Natural killer cell treated with Interleukin-12 subunit alpha and Interleukin-12 subunit beta and Interleukin-15 and Interleukin-18, amount 100 ng/mL, for 72 hours (primary cell): ENCODE results near the gene RELL2. TPM values are rescaled to one million over a fixed set of nuclear protein-coding genes. Genes with fewer than 3 reads are reported as not detected.

Source experiments
- ATAC-seq, 2 donors: fragments of 150-1000 bp; cut with Tn5 transposase in 1 of 2; sonication (Bioruptor Pico), chemical (Tn5 transposase) in 1 of 2; 2 replicates each; pipeline ENCODE4 v1.10.0; 2021
- DNase-seq: peaks from one replicate; pipeline ENCODE4 v3.0.0; 2022; ENCODE audit warnings: low spot score
- H3K27ac Mint-ChIP-seq, 2 donors: 1 replicate in 1 of 2; 2 replicates in 1 of 2; pipeline ENCODE4 v1.8.0; 2022; ENCODE audit warnings: mixed read lengths in 2 of 2, mild to moderate bottlenecking in 1 of 2, moderate library complexity in 1 of 2
- H3K27me3 Mint-ChIP-seq, 2 donors: 1 replicate in 1 of 2; 2 replicates in 1 of 2; pipeline ENCODE4 v1.8.0; 2022; ENCODE audit warnings: mixed read lengths in 2 of 2
- H3K36me3 Mint-ChIP-seq: one replicate; pipeline ENCODE4 v1.8.0; 2022; ENCODE audit warnings: mixed read lengths
- H3K4me1 Mint-ChIP-seq, 2 donors: 1 replicate in 1 of 2; 2 replicates in 1 of 2; pipeline ENCODE4 v1.8.0; 2022; ENCODE audit warnings: low read depth in 2 of 2, mixed read lengths in 2 of 2, mild to moderate bottlenecking in 1 of 2
- H3K4me3 Mint-ChIP-seq: one replicate; pipeline ENCODE4 v1.8.0; 2022; ENCODE audit warnings: mixed read lengths
- H3K9me3 Mint-ChIP-seq: 2 replicates; pipeline ENCODE4 v1.8.0; 2022; ENCODE audit warnings: mixed read lengths
- total RNA-seq, 2 donors: library from RNA; stranded (reverse); gene quantifications; one replicate each; pipeline ENCODE4 v1.2.3, GENCODE V29; 2022

Gene RELL2
- total RNA-seq, 2 donors from 2014 or later: 8.1 to 39.3 TPM

GRCh38 chr5:141665995-141666940 is 29.5 kb downstream of the RELL2 start:
- Mint-ChIP-seq H3K27ac (no peak overlapping the region), H3K9me3 (no peaks in the 10 kb centered on the region)
- no peak for ATAC-seq

GRCh38 chr5:141668601-141669265 is 31.9 kb downstream of the RELL2 start:
- DNase-seq (peak; percentile 16), ATAC-seq (no peak)
- no peak overlapping the region for H3K4me3 Mint-ChIP-seq
- H3K27me3 Mint-ChIP-seq: no peaks in the 10 kb centered on the region
- no peak overlapping the region for H3K27ac Mint-ChIP-seq
- no peaks in the 10 kb centered on the region for H3K9me3 Mint-ChIP-seq
- H3K36me3 Mint-ChIP-seq: no peaks in the 10 kb centered on the region
- H3K4me1 Mint-ChIP-seq: peaks cover 3 to 4% of the 10 kb centered on the region in 2 donors

More at GRCh38 chr5:141665995-141666940, 29.5 kb downstream of the RELL2 start:
- no peak for DNase-seq
- peaks cover 3 to 4% of the 10 kb centered on the region in 2 donors for H3K4me1 Mint-ChIP-seq
- no peaks in the 10 kb centered on the region for H3K27me3 Mint-ChIP-seq
- no peak overlapping the region for H3K4me3 Mint-ChIP-seq
- H3K36me3 Mint-ChIP-seq: no peaks in the 10 kb centered on the region

GRCh38 chr5:141669520-141669919 is 32.7 kb downstream of the RELL2 start:
- peak; percentile 46 for DNase-seq
- H3K27me3 Mint-ChIP-seq: no peaks in the 10 kb centered on the region
- no peaks in the 10 kb centered on the region for H3K36me3 Mint-ChIP-seq
- peaks cover 3 to 4% of the 10 kb centered on the region in 2 donors for H3K4me1 Mint-ChIP-seq
- H3K27ac Mint-ChIP-seq: no peak overlapping the region
- no peaks in the 10 kb centered on the region for H3K9me3 Mint-ChIP-seq
- no peak for ATAC-seq
- no peak overlapping the region for H3K4me3 Mint-ChIP-seq

GRCh38 chr5:141672071-141672840 is 35.5 kb downstream of the RELL2 start:
- Mint-ChIP-seq H3K27me3 (no peaks in the 10 kb centered on the region), H3K27ac (no peak overlapping the region), H3K4me3 (no peak overlapping the region), H3K4me1 (peaks cover 0 to under 1% of the 10 kb centered on the region in 2 donors), H3K9me3 (no peaks in the 10 kb centered on the region), H3K36me3 (no peaks in the 10 kb centered on the region)
- peak; percentile 16 to 34 for ATAC-seq
- DNase-seq: peak; percentile 49

GRCh38 chr5:141672841-141673813 is 36.3 kb downstream of the RELL2 start:
- H3K9me3 Mint-ChIP-seq: no peaks in the 10 kb centered on the region
- H3K4me3 Mint-ChIP-seq: no peak overlapping the region
- H3K4me1 Mint-ChIP-seq: peaks cover 0 to 3% of the 10 kb centered on the region in 2 donors
- DNase-seq (peak; percentile 42), ATAC-seq (no peak)
- H3K27ac Mint-ChIP-seq: no peak overlapping the region
- no peaks in the 10 kb centered on the region for H3K36me3 Mint-ChIP-seq
- no peaks in the 10 kb centered on the region for H3K27me3 Mint-ChIP-seq

- no peak overlapping the region for H3K4me3 Mint-ChIP-seq
- peaks cover 0 to 7% of the 10 kb centered on the region in 2 donors for H3K4me1 Mint-ChIP-seq
- H3K27ac Mint-ChIP-seq: no peak overlapping the region
- no peaks in the 10 kb centered on the region for H3K36me3 Mint-ChIP-seq
- DNase-seq: no peak
- no peaks in the 10 kb centered on the region for H3K9me3 Mint-ChIP-seq
- no peak for ATAC-seq
- H3K27me3 Mint-ChIP-seq: no peaks in the 10 kb centered on the region
Measured at GRCh38 chr5:141674747-141675146, 38.0 kb downstream of the RELL2 start.

GRCh38 chr5:141675672-141676071 is 38.9 kb downstream of the RELL2 start:
- H3K36me3 Mint-ChIP-seq: no peaks in the 10 kb centered on the region
- no peak overlapping the region for H3K4me3 Mint-ChIP-seq
- ATAC-seq (no peak), DNase-seq (no peak)
- H3K27ac Mint-ChIP-seq: no peak overlapping the region
- H3K27me3 Mint-ChIP-seq: no peaks in the 10 kb centered on the region
- peaks cover 0 to 9% of the 10 kb centered on the region in 2 donors for H3K4me1 Mint-ChIP-seq
- H3K9me3 Mint-ChIP-seq: no peaks in the 10 kb centered on the region

- no peak for DNase-seq
- Mint-ChIP-seq H3K36me3 (no peaks in the 10 kb centered on the region), H3K27me3 (no peaks in the 10 kb centered on the region), H3K4me3 (no peak overlapping the region), H3K9me3 (no peaks in the 10 kb centered on the region), H3K27ac (no peak overlapping the region), H3K4me1 (peaks cover 13 to 22% of the 10 kb centered on the region in 2 donors)
- ATAC-seq: no peak
Measured at GRCh38 chr5:141677415-141677814, 40.6 kb downstream of the RELL2 start.

GRCh38 chr5:141680178-141680577 is 43.4 kb downstream of the RELL2 start:
- Mint-ChIP-seq H3K9me3 (no peaks in the 10 kb centered on the region), H3K4me3 (no peak overlapping the region), H3K4me1 (peaks cover 27 to 31% of the 10 kb centered on the region in 2 donors), H3K27me3 (no peaks in the 10 kb centered on the region), H3K27ac (no peak overlapping the region), H3K36me3 (no peaks in the 10 kb centered on the region)
- no peak for ATAC-seq
- peak; percentile 56 for DNase-seq

- no peaks in the 10 kb centered on the region for H3K36me3 Mint-ChIP-seq
- ATAC-seq: no peak
- H3K4me1 Mint-ChIP-seq: peaks cover 27 to 33% of the 10 kb centered on the region in 2 donors
- H3K27me3 Mint-ChIP-seq: no peaks in the 10 kb centered on the region
- H3K9me3 Mint-ChIP-seq: no peaks in the 10 kb centered on the region
- DNase-seq: peak; percentile 61
- peak overlapping the region; percentile 91 for H3K4me3 Mint-ChIP-seq
- peak overlapping the region; percentile 48 to 62 for H3K27ac Mint-ChIP-seq
Measured at GRCh38 chr5:141680751-141681201, 44.0 kb downstream of the RELL2 start.

GRCh38 chr5:141681295-141681694 is 44.5 kb downstream of the RELL2 start:
- DNase-seq: peak; percentile 39
- no peaks in the 10 kb centered on the region for H3K9me3 Mint-ChIP-seq
- peak overlapping the region; percentile 48 to 62 for H3K27ac Mint-ChIP-seq
- no peak for ATAC-seq
- peaks cover 27 to 35% of the 10 kb centered on the region in 2 donors for H3K4me1 Mint-ChIP-seq
- H3K36me3 Mint-ChIP-seq: no peaks in the 10 kb centered on the region
- peak overlapping the region; percentile 91 for H3K4me3 Mint-ChIP-seq
- H3K27me3 Mint-ChIP-seq: no peaks in the 10 kb centered on the region

- H3K27me3 Mint-ChIP-seq: no peaks in the 10 kb centered on the region
- H3K4me3 Mint-ChIP-seq: peak within 1 kb of the TSS; percentile 91
Measured at GRCh38 chr5:141681695-141682641, 45.2 kb downstream of the RELL2 start, which contains the start of gene ARAP3. Gene ARAP3 (minus strand): TSS chr5:141682230. CDS start chr5:141680486, 1,744 bp downstream.

More at GRCh38 chr5:141681695-141682641, 45.2 kb downstream of the RELL2 start, which contains the start of gene ARAP3:
- ATAC-seq: peak; percentile 89 to 93
- Mint-ChIP-seq H3K27ac (peak within 1 kb of the TSS; percentile 62 to 95), H3K4me1 (peaks cover 27 to 39% of the 10 kb centered on the region in 2 donors), H3K36me3 (no peaks in the 10 kb centered on the region), H3K9me3 (no peaks in the 10 kb centered on the region)
- DNase-seq: peak; percentile 87
